B cell (primary cell): Measurements from ENCODE around the gene RTN4IP1.

Experiments used
- CTCF ChIP-seq: fragments of 200-600 bp; IDR thresholded peaks from one replicate; pipeline ENCODE4 v1.8.0; 2022; ENCODE audit warnings: antibody characterized with exemption, mild to moderate bottlenecking
- EZH2 ChIP-seq: IDR thresholded peaks from 2 replicates; pipeline ENCODE4 v1.6.1; 2012; ENCODE audit warnings: borderline replicate concordance, low read depth, mild to moderate bottlenecking, moderate library complexity, low read length; ENCODE audit not compliant: insufficient read depth, poor library complexity, severe bottlenecking

- no peak for TF ChIP-seq CTCF
- no peak for TF ChIP-seq EZH2
These were observed 45.4 kb upstream of the RTN4IP1 start for GRCh38 chr6:106674541-106675229.
